Motor neuron (in vitro differentiated cells): ENCODE measurements around the gene ENKUR. TPM values are rescaled to one million over a fixed set of nuclear protein-coding genes. Genes with fewer than 3 reads are reported as not detected.
"Not testable (repeated sequence)": the region's sequence is repeated elsewhere in the genome, so short reads cannot be mapped to it uniquely, and the experiment has no call there.

Source experiments
- ATAC-seq, 8 experiments: fragments of 200-7000 bp; cut with Tn5 transposase; replicated peaks in 6 of 8; 2 replicates each; pipeline ENCODE4 v1.8.0; 2021; ENCODE audit warnings: mild to moderate bottlenecking in 8 of 8, moderate library complexity in 8 of 8
- H3K27ac ChIP-seq, 2 donors: fragments of 250-450 bp; sonication (Bioruptor Pico); 2 replicates each; pipeline ENCODE4 v1.9.0; 2021; ENCODE audit warnings: antibody characterized with exemption in 2 of 2, mild to moderate bottlenecking in 2 of 2, moderate library complexity in 1 of 2
- H3K4me1 ChIP-seq, 2 donors: fragments of 250-450 bp; sonication (Bioruptor Pico); replicated peaks in 1 of 2; 2 replicates each; pipeline ENCODE4 v1.6.1; 2021; ENCODE audit warnings: antibody characterized with exemption in 2 of 2, mild to moderate bottlenecking in 2 of 2, moderate library complexity in 1 of 2
- H3K4me3 ChIP-seq, 5 donors: fragments of 250-450 bp; sonication (Bioruptor Pico); 2 replicates each; pipeline ENCODE4 v1.9.0; 2021; ENCODE audit warnings: antibody characterized with exemption in 5 of 5, mild to moderate bottlenecking in 5 of 5, moderate library complexity in 4 of 5
- WGBS, 10 experiments: fragments of 450-650 bp; shearing (Covaris generic); methylation state at CpG; one replicate each; pipeline ENCODE4 v1.0.0; 2022; 5-methylcytosine and 5-hydroxymethylcytosine counted together
- in situ Hi-C, 9 experiments: fragments of 400-800 bp; cut with MboI; loops; one replicate each; pipeline ENCODE4 v1.15.0; 2021; ENCODE audit warnings: low sequenced_read_pairs in 9 of 9, low pct_unique_long_range_greater_than_20kb in 2 of 9; ENCODE audit not compliant: unreplicated experiment in 9 of 9
- total RNA-seq, 8 experiments: library from RNA; unstranded; fragments of 300-600 nt; gene quantifications; 2 replicates each; pipeline versions ENCODE4 v1.2.3 to v1.2.4, GENCODE V29; 2022

The ENKUR gene
- total RNA-seq, 8 experiments from 2014 or later, result 0.45 to 33.6 (median 4.1) TPM

- ATAC-seq, result peak in 1 of 8 experiments; percentile 47
- no peak overlapping the region for H3K4me3 ChIP-seq
- no peak overlapping the region for H3K27ac ChIP-seq
- 19 to 100% (median 49%) methylated on average over 1 to 5 of the region's 5 CpGs for WGBS, 10 experiments
- H3K4me1 ChIP-seq, result peaks cover 18 to 21% of the 10 kb centered on the region in 2 donors
- in situ Hi-C loops, result no loop called here
These were observed 52.4 kb downstream of the ENKUR start for GRCh38 chr10:24963521-24964041.

- no peak overlapping the region for H3K4me3 ChIP-seq
- no peak overlapping the region for H3K27ac ChIP-seq
- H3K4me1 ChIP-seq, result peaks cover 23 to 27% of the 10 kb centered on the region in 2 donors
- in situ Hi-C loops, result no loop called here
- WGBS, 10 experiments, result 58 to 100% (median 87%) methylated on average over 1 to 3 of the region's 3 CpGs
- peak in 4 of 8 experiments; percentile 11 to 62 (median 41) for ATAC-seq
These were observed 53.0 kb downstream of the ENKUR start for GRCh38 chr10:24962995-24963394.

- no peak for ATAC-seq
- in situ Hi-C loops, result no loop called here
- WGBS, 10 experiments, result 75 to 98% (median 88%) methylated on average over 2 to 4 of the region's 4 CpGs
- H3K4me1 ChIP-seq, result peaks cover 20 to 25% of the 10 kb centered on the region in 2 donors
- no peak overlapping the region for H3K27ac ChIP-seq
- H3K4me3 ChIP-seq, result no peak overlapping the region
These were observed 54.4 kb downstream of the ENKUR start for GRCh38 chr10:24961582-24961981.

GRCh38 chr10:24959382-24959730 is 56.6 kb downstream of the ENKUR start:
- Histone ChIP-seq H3K27ac (no peak overlapping the region), H3K4me3 (no peak overlapping the region), H3K4me1 (peaks cover 20 to 25% of the 10 kb centered on the region in 2 donors)
- WGBS, 10 experiments, result 11 to 94% (median 71%) methylated on average over 1 to 3 of the region's 3 CpGs; no CpG with 5 or more reads in 1 of the 10 experiments
- in situ Hi-C loops, result no loop called here
- ATAC-seq, result no peak

- peak; percentile 45 to 82 (median 68) for ATAC-seq
- 13 to 80% (median 35%) methylated on average over 1 to 4 of the region's 5 CpGs for WGBS, 10 experiments
These were observed 57.1 kb downstream of the ENKUR start for GRCh38 chr10:24958721-24959381.

GRCh38 chr10:24958091-24958720 is 57.8 kb downstream of the ENKUR start:
- in situ Hi-C loops, result no loop called here

More at GRCh38 chr10:24958721-24959381, 57.1 kb downstream of the ENKUR start:
- in situ Hi-C loops, result no loop called here
- peak overlapping the region in 1 of 2 donors; percentile 8 for H3K27ac ChIP-seq
- H3K4me1 ChIP-seq, result peaks cover 16 to 23% of the 10 kb centered on the region in 2 donors
- H3K4me3 ChIP-seq, result no peak overlapping the region

GRCh38 chr10:24957624-24958051 is 58.3 kb downstream of the ENKUR start:
- in situ Hi-C loops, H3K27ac ChIP-seq, H3K4me3 ChIP-seq: not testable (repeated sequence)
- 28 to 100% (median 90%) methylated on average over 1 to 6 of the region's 6 CpGs; no CpG with 5 or more reads in 3 of the 10 experiments for WGBS, 10 experiments
- ATAC-seq, result peak in 1 of 8 experiments; percentile 14
- H3K4me1 ChIP-seq, result peaks cover 22 to 23% of the 10 kb centered on the region in 2 donors

More at GRCh38 chr10:24958091-24958720, 57.8 kb downstream of the ENKUR start:
- peaks cover 21 to 22% of the 10 kb centered on the region in 2 donors for H3K4me1 ChIP-seq
- 0 to 68% (median 38%) methylated on average over 1 to 4 of the region's 4 CpGs; no CpG with 5 or more reads in 1 of the 10 experiments for WGBS, 10 experiments
- ATAC-seq, result peak in 7 of 8 experiments; percentile 30 to 70 (median 58)
- no peak overlapping the region for H3K4me3 ChIP-seq
- peak overlapping the region; percentile 8 to 13 for H3K27ac ChIP-seq

- Histone ChIP-seq H3K4me1 (peaks cover 35 to 41% of the 10 kb centered on the region in 2 donors), H3K4me3 (no peak overlapping the region), H3K27ac (peak overlapping the region in 1 of 2 donors; percentile 88)
- WGBS, 10 experiments, result 3 to 100% (median 83%) methylated on average over 1 to 8 of the region's 11 CpGs
- in situ Hi-C loops, result no loop called here
- no peak for ATAC-seq
These were observed 62.3 kb downstream of the ENKUR start for GRCh38 chr10:24953675-24954074.

- ATAC-seq, result peak; percentile 33 to 86 (median 74)
- WGBS, 10 experiments, result 0 to 89% (median 64%) methylated on average over 1 to 3 of the region's 53 CpGs; no CpG with 5 or more reads in 3 of the 10 experiments
- peak overlapping the region; percentile 88 to 89 for H3K27ac ChIP-seq
- peaks cover 28 to 34% of the 10 kb centered on the region in 2 donors for H3K4me1 ChIP-seq
- H3K4me3 ChIP-seq, result peak overlapping the region; percentile 25 to 49 (median 32)
- in situ Hi-C loops, result no loop called here
These were observed 63.0 kb downstream of the ENKUR start for GRCh38 chr10:24952707-24953645.

GRCh38 chr10:24952143-24952706 is 63.7 kb downstream of the ENKUR start, which contains the start of gene PRTFDC1:
TSS of gene PRTFDC1 (minus strand) at chr10:24952606. CDS start at chr10:24952575, 31 bp downstream.
- Histone ChIP-seq H3K4me3 (peak within 1 kb of the TSS; percentile 25 to 49 (median 32)), H3K27ac (peak within 1 kb of the TSS; percentile 88 to 89), H3K4me1 (peaks cover 28 to 33% of the 10 kb centered on the region in 2 donors)
- in situ Hi-C loops, result no loop called here
- ATAC-seq, result peak; percentile 16 to 70 (median 54)
- WGBS, 10 experiments, result 0 to 10% methylated on average over 1 to 6 of the region's 56 CpGs; no CpG with 5 or more reads in 8 of the 10 experiments

GRCh38 chr10:24951201-24952142 is 64.5 kb downstream of the ENKUR start:
- WGBS, 10 experiments, result 3 to 55% (median 27%) methylated on average over 2 to 6 of the region's 10 CpGs; no CpG with 5 or more reads in 3 of the 10 experiments
- in situ Hi-C loops, result no loop called here
- peaks cover 28 to 33% of the 10 kb centered on the region in 2 donors for H3K4me1 ChIP-seq
- ATAC-seq, result peak; percentile 27 to 82 (median 72)
- H3K27ac ChIP-seq, result peak overlapping the region; percentile 88 to 89
- H3K4me3 ChIP-seq, result peak overlapping the region; percentile 25 to 49 (median 32)
